Brain pericyte (primary cell): ENCODE data around the gene GBP6.
"Not testable (repeated sequence)": the region's sequence is repeated elsewhere in the genome, so short reads cannot be mapped to it uniquely, and the experiment has no call there.

Experiments
- DNase-seq: peaks from one replicate; pipeline ENCODE4 v3.0.0-alpha.2; 2012; ENCODE audit warnings: low read depth, low spot score

GBP6 gene, protein sequence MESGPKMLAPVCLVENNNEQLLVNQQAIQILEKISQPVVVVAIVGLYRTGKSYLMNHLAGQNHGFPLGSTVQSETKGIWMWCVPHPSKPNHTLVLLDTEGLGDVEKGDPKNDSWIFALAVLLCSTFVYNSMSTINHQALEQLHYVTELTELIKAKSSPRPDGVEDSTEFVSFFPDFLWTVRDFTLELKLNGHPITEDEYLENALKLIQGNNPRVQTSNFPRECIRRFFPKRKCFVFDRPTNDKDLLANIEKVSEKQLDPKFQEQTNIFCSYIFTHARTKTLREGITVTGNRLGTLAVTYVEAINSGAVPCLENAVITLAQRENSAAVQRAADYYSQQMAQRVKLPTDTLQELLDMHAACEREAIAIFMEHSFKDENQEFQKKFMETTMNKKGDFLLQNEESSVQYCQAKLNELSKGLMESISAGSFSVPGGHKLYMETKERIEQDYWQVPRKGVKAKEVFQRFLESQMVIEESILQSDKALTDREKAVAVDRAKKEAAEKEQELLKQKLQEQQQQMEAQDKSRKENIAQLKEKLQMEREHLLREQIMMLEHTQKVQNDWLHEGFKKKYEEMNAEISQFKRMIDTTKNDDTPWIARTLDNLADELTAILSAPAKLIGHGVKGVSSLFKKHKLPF

DNA sequence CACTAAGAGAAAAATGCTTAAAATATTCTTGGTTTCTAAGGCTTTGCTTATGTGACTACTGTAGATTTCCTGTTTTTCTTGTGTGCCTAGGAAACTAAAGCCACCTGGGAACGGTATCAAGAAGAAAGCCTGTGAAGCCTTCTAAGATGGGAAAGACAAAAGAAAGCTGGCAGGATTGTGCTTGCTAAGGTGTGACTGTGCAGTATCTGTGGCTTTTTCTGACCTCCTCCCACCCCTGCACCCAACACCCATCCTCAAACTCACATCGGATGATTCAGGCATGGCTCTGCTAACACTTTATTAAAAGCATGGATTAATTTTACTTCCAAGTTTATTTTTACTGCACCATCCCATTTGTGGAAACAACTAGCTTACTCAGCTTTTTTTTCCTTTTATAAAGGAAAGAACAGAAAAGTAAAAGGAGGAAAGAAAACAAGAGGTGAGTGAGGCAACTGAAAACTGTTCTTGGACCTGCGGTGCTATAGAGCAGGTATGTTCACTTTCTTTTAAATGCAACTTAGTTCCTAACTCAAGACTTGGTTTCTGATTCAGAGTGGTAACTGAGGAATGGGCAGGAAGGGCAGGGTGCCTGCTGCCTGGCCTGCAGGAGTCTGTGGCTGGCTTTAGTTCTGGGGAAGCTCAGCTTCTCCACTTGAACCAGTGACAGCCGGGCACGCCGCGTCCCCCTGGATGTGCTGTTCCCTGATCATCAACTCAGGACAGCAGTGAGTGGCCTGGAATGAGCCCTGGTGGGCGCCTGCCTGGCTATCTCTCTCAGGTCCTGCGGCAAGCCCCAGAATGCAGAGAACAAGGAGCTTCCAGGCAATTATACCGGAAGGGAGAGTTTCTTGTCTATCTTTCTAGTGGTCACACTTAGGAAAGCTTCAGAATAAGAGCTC lies at the start of gene GBP6:
GBP6 (plus strand) TSS at position 422 of the 899 bp plus-strand sequence. CDS start 4,493 bp downstream, outside the sequence.
- no peak for DNase-seq

DNA sequence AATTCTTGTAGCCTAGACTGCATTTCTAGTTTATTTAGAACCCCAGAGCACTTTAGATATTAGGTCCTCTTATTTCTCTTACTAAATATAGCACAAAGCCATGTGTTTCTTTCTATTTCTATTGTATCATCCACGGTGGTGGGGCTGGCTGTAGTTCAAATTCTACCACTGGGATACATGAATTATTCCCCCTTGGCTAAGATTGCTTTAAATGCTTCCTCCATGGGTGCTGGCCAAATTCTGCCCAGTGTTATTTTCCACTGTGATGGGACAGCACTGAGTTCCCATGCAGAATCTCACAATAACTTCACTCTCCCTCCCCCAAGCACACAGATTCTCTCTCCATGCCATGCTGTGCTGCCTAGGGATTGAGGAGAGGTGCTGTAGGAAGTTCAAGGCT lies 41.5 kb upstream of the GBP6 start:
- no peak for DNase-seq

DNA sequence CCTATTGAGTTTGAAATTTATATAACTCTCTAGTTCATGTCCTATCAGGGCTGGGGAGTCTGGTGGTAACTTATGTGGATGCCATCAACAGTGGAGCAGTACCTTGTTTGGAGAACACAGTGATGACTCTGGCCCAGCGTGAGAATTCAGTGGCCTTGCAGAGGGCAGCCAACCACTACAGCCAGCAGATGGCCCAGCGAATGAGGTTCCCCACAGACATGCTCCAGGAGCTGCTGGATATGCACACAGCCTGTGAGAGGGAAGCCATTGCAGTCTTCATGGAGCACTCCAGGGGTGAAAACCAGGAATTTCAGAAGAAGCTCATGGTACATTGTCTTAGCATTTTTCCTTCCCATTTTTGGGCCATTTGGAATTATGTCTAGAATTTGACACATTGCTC lies 32.0 kb upstream of the GBP6 start:
- no peak for DNase-seq

DNA sequence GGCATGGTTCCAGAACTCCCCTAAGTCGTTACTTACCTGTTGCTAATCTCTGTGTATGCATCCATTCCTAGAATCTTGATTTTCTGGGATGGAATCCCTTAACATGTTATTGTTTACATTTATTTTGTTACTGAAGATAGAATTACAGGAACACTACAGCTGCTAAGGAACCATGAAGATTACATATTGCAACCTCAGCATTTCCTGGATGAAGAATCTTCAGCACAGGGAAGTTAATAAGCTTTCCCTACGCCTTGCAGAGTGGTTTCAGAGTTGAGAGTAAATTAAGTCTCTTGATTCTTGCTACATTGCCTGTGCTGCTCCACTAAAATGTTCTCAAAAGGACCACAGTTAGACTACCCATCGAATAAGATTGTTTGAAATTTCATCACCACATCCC lies 31.4 kb upstream of the GBP6 start:
- no peak for DNase-seq

DNA sequence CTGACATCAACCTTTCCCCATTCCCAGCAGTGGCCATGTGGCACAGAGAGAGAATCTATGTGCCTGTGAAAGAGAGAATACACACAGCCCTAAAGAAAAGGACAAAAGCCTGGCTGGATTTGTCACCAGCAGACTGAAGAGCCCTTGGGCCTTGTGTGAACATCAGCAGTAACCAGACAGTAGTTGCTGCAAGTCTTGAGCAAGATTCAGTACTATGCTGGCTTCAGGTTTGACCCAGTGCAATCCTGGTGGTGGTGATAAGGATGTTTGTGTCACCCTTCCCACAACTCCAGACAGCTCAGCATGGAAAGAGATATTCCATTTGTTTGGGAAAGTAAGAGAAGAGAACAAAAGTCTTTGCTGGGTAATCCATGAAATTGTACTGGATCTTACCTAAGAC lies 28.4 kb upstream of the GBP6 start:
- DNase-seq = no peak

DNA sequence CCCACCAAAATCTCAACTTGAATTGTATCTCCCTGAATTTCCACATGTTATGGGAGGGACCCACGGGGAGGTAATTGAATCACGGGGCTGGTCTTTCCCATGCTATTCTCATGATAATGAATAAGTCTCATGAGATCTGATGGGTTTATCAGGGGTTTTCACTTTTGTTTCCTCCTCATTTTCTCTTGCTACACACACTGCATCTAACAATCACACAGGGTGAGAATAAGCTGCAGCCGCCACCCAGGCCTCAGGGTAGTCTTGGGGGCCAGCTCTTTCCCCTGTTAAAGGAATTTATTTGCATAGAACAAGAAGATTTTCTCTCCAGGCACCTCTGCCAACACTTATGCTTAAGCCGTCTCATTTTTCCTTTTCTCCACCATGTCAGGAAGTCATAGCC lies 26.0 kb upstream of the GBP6 start:
- no peak for DNase-seq

DNA sequence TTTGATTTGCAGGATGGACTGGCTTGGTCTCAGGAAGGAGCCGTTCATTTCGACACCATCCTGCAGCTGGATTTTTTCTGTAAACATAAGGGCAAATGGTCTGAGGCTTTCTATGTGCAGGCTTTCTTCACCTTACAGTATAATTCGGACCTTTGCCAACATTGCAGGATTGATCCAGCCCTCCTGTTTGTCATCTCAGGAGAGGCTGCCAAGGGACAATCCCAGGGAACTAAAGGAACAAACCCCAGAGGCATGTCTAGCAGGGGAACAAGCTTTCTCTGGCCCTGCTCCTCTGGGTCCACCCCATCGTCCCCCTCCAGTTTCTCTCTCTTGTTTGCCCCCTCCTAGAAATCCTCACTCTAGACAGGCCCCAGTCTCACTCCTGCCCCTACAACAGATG lies 24.8 kb upstream of the GBP6 start:
- no peak for DNase-seq

DNA sequence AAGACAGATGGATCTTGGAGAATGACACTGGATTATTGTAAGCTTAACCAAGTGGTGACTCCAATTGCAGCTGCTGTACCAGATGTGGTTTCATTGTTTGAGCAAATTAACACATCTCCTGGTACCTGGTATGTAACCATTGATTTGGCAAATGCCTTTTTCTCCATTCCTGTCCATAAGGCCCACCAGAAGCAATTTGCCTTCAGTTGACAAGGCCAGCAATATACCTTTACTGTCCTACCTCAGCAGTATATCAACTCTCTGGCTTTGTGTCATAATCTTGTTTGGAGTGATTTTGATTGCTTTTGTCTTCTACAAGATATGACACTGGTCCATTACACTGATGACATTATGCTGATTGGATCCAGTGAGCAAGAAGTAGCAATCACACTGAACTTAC lies 18.4 kb upstream of the GBP6 start:
- not testable (repeated sequence) for DNase-seq

DNA sequence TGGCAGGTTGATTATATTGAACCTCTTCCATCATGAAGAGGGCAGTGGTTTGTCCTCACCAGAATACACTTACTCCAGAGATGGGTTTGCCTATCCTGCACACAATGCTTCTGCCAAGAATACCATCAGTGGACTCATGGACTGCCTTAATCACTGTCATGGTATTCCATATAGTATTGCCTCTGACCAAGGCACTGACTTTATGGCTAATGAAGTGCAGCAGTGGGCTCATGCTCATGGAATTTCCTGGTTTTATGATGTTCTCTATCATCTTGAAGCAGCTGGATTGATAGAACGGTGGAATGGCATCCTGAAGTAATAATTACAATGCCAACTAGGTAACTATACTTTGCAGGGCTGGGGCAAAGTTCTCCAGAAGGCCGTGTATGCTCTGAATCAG lies 16.6 kb upstream of the GBP6 start:
- DNase-seq = no peak

DNA sequence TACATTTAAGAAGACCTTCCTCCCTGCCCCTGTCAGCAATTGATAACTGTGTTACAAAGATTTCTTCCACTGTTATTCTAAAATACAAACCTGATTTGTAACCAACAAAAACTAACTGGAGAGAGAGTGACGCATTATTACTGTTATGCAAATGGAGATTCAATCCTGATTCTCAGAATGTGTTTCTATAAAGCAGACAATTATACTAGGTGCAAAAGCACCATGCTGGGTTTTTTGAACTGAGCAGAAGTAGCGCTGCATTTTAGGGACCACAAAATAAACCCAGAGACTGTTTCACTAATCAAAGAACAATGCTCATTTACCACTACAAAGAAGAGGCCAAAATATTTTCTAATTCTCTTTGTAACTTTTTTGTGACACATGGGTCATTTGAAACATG lies 13.6 kb upstream of the GBP6 start:
- no peak for DNase-seq

DNA sequence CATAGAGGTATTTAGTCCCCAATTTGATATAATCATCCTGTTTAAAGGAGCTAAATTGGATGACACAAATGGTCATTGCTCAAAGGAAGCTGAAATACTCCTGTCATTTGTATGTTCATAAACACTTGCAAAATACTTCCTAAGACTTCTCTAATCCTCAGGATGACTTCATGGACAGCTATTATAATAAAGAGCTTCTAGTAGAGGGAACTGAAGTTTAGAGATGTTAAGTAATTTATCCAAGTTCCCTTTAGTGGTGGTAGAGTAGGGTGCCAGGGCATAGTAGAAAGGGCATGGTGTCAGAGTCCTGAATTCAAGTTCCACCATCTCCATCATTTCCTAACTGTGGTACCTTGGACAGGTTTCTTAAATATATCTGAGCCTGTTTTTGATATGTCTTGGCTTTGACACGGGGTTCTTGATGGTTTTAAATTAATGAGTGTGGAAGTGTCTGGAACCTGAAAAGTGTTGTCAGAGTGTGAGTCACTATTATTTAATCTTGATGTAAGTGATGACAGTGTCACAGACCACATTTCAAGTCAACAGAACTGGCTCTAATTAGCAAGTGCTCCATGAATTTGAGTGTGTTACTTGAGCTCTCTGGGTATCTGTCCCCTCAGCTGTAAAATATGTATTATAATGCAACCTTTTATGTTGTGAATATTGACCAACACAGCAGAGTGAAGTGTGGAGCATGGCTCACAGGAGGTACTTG lies 12.1 kb upstream of the GBP6 start:
- no peak for DNase-seq

DNA sequence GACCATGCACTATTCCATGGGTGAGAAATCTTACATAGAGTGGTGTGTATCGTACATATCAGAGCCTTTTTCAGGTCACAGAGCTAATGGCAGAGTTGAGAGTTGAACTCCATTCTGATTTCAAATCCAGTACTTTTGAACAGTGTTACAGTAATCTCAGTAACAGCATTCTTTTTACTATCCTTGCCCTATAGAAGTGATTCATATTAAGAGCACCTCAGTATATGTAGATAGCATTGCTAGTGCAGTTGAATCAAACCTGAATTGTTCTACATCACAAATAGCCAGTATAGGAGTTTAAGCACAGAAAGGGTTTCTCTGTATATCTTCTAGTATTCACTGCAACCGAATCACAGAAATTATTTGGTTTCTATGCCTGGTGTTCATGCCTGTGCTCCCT lies 11.4 kb upstream of the GBP6 start:
- no peak for DNase-seq

DNA sequence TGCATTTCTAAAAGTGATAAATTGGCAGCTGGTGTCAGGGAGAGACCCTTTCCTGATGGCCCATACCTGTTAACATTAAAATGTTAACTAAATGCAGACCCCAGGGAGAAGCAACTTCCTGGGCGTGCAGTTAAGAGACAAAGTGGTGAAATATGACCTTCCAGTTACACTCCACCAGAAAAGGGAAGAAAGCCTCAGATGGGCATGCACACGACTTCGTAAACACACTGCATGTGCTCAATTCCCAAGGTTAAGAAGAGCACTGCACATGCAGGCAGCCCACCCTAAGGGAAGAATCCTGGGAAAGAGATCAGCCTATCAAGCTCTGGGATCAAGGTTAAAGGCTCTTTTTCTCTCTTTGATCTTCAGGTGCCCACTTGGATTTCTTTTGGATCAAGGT lies 9.7 kb upstream of the GBP6 start:
- no peak for DNase-seq

DNA sequence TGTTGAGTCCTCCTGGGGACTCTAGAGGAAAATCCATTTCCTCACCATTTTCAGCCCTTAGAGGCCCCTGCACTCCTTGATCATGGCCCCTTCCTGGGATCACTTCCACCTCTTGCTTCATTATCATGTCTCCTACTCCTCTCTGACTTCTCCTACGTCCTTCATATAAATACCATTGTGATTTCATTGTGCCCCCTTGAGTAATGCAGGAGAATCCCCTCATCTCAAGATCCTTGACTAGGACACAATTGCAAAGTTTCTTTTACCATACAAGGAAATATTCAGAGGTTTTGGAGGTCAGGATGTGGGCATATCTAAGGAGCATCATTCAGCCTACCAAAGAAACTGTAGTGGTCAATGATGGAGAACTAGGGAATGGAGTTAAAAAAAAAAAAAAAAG lies 8.8 kb upstream of the GBP6 start:
- DNase-seq = no peak

DNA sequence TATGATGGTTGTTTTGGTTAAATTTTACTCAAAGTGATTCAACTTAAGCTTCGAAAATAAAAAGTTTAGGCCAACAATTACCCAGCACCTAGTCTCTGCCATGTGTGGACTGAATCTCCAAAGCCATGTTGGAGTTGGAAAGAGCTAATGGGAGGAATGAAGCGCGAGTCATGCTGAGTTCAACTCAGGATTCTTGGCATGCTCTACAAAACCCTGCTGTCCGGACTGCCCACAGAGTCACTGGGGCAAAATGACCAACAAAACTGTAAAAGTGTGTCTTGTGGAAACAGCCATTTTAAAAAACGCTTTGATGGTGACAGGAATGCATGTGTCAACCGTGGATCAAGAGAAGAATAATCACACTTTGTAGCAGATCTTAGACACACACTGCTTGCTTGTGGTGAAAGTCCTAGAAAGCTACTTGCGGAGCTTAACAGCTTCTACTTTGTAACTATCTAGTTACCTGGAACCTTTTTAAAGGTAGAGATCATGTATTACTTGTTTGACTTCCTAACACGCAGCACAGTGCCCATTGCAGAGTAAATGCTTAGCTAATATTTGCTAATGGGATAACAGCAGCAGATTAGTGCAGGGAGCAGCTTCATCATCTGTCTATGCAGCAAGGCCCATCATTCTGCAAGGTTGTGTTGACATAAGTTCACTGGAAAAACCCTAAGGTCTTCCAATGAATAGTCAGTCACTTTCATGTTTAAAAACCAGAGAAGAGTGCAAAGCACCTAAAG lies 7.0 kb upstream of the GBP6 start:
- no peak for DNase-seq

DNA sequence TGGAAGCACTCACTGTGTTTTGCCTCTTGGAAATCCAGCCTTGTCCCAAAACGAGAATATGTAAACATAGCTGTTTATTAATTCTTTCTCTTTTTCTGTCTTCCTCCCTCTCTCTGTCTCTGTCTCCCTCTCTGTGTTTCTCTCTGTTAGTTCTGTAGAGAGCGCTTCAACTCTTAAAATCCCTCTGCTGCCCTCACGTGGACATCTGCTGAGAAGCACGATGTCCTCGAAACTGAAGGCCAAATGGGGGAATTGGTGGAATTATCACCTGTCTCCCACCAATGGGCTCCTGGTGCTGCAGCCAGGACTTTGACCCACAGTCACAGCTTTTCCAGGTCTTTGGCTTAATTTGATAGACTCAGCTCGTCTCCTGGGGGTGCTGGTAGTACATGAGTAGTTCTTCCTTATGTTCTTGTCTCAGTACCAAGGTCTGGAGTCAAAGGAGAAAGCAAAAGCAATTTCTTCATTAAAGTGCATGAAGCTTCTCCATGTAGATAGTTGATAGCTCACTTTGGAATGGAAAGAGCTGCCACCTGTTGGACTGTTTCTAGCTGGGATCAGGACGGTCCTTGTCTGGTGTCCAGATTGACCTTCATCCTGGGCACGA lies 5.5 kb upstream of the GBP6 start:
- peak; percentile 10 for DNase-seq

DNA sequence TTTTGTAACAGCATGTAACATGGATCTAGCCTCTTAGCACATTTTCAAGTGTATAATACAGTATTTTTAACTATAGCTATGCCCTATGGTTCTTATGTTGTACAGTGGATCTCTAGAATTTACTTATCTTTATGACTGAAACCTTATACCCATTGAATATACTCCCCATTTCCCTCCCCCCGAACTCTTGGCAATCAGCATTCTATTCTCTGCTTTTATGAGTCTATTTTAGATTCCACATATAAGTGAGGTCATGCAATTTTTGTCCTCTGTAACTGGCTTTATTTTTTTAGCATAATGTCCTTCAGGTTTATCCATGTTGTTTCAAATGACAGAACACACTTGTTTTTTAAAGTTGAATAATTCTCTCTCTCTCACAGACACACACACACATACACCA lies 3.1 kb upstream of the GBP6 start:
- no peak for DNase-seq

DNA sequence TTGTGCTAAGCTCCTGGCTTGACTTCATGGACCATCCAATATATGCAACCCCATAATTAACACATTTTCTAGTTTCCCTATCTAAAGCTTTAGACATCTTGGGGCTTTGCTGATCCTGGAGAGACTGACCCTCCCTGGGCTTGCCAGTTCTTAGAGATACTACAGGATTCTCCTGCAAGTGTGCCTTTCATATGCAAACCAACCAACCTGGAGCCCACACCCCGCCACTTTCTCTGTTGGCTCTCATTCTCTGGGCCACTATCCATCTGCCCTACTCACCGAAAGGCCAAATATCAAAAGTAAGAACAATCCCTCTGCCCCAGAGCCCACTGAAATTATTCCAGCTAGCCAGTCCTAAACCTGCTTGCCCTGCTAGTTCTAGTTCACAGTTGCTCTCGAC lies 2.2 kb upstream of the GBP6 start:
- no peak for DNase-seq

DNA sequence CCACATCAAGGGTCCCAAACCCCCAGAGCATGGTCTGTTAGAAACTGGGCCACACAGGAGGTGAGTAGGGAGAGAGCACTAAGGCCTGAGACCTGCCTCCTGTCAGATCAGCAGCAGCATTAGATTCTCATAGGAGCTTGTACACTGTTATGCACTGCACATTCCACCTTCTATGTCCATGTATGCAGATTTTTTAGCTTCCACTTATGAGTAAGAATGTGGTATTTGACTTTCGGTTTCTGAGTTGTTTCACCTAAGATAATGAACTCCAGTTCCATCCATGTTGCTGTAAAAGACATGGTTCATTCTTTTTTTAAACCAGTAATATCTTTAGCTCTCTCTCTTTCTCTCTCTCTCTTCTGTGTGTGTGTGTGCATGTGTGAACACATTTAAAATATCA lies 663 bp upstream of the GBP6 start:
- no peak for DNase-seq

DNA sequence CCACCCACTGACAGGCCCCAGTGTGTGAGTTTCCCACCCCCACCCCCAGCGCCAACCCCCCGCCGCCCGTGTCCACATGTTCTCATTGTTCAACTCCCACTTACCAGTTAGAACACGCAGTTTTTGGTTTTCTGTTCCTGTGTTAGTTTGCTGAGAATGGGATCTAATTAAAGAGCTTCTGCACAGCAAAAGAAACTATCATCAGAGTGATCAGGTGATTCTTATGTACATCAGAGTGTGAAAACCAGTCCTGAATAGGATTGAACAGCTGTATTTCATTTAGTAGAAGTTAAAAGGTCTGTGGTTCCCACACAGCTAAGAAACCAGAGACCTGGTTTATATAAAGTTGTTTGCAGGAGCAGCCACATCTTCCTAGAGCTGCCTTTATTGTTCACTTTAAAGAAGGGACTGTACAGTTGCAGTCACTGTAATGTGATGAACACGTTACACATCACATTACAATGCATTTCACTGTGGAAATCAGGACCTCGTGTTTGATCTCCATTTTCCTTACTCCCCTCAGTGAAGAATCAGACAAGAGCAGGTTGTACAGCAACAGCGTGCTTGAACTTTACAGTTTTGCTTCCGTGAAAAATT lies 1.2 kb downstream of the GBP6 start:
- DNase-seq = no peak
